22Rv1 (cell line): ENCODE data around the gene MACC1.

ENCODE experiments used
- CTCF ChIP-seq: fragments of 450-650 bp; IDR thresholded peaks from 2 replicates; pipeline ENCODE4 v1.5.1; 2017; ENCODE audit warnings: mild to moderate bottlenecking
- ZFX ChIP-seq: fragments of 450-650 bp; IDR thresholded peaks from 2 replicates; pipeline ENCODE4 v1.6.1; 2017; ENCODE audit warnings: antibody characterized with exemption, borderline replicate concordance

GRCh38 chr7:20260223-20260622, 43.0 kb upstream of the MACC1 start:
- TF ChIP-seq CTCF (no peak), ZFX (no peak)
